ENCODE results near the gene IPO4.

Gene IPO4

GRCh38 chr14:24192933-24193332, 4.3 kb upstream of the IPO4 start:
- Histone ChIP-seq H3K4me3 (ENCODE audit: low read length) (no peak overlapping the region), H3F3A (ENCODE audit: insufficient read depth, low read length) (peaks cover 20% of the 10 kb centered on the region), H4K20me1 (ENCODE audit: insufficient read depth, low read length) (no peaks in the 10 kb centered on the region), H3K4me1 (ENCODE audit: low read length) (peaks cover 5% of the 10 kb centered on the region; the same call in 1 of the 2 replicates), H3K36me3 (replicated peaks; ENCODE audit: insufficient read depth, low read length) (no peaks in the 10 kb centered on the region), H3K9ac (ENCODE audit: low read length) (no peak overlapping the region), H3K4me2 (ENCODE audit: low read depth, low read length) (no peak overlapping the region), H3K9me3 (replicated peaks; ENCODE audit: insufficient read depth, low read length) (no peaks in the 10 kb centered on the region), H3K9me2 (replicated peaks; ENCODE audit: insufficient read depth, low read length) (no peaks in the 10 kb centered on the region), H2AFZ (ENCODE audit: low read length) (no peak overlapping the region), H3K27ac (ENCODE audit: low read length) (no peak overlapping the region), H3K79me2 (ENCODE audit: low read length) (peaks cover 23% of the 10 kb centered on the region), H3K27me3 (replicated peaks; ENCODE audit: insufficient read depth, low read length) (no peaks in the 10 kb centered on the region)
- DNase-seq: no peak
- no peak for TF ChIP-seq EZH2phosphoT487 (IDR thresholded peaks at IDR 0.05; ENCODE audit: low read length)
- TF ChIP-seq CTCF (IDR thresholded peaks at IDR 0.05; ENCODE audit: low read length): no peak
- no peak for TF ChIP-seq EZH2 (optimal IDR thresholded peaks at IDR 0.05; ENCODE audit: low read depth, low read length)

DNA sequence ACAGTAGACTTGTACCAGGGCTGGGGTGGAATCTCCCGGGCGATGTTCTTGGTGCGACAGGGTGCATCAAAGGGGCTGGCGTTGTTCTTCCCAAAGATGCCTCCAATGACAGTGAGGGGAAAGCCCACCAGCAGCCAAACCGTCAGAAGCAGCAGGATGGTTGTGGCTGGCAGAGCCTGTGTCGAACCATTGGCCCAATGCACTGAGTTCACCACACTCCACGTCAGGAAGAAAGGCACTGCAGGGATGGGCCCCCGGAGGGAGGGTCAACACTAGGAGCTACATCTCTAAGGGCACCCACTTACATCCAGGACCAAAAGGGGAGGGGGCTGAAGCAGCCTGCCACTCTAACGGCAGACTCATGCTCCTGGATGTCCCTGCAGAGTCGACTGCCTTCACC, 1.8 kb upstream of the IPO4 start:
- TF ChIP-seq EZH2phosphoT487 (IDR thresholded peaks at IDR 0.05; ENCODE audit: low read length): no peak
- no peak for TF ChIP-seq CTCF (IDR thresholded peaks at IDR 0.05; ENCODE audit: low read length)
- TF ChIP-seq EZH2 (optimal IDR thresholded peaks at IDR 0.05; ENCODE audit: low read depth, low read length): no peak

DNA sequence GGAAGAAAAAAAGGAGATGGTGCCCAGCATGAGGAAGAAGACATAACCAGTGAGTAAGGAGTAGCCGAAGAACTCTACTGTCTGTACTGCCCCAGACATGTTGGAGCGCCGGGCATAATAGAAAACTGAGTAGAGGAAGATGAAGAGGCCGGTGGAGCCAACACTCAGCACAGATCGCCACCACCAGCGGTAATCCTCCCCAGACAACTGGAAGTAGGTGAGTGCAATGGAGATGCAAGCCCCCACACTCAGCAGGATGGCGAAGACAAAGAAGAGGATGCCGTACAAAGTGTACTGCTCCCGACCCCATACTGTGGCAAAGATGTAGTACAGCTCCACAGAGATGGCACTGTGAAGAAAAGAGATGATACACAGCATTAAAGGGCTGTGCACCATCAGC, 844 bp upstream of the IPO4 start:
- no peaks in the 10 kb centered on the region for H3K27me3 ChIP-seq (replicated peaks; ENCODE audit: insufficient read depth, low read length)
- DNase-seq: no peak
- peaks cover 18% of the 10 kb centered on the region for H3K79me2 ChIP-seq (ENCODE audit: low read length)
- H3K4me1 ChIP-seq (ENCODE audit: low read length): peaks cover 7% of the 10 kb centered on the region; the same call in 1 of the 2 replicates
- no peak overlapping the region for H3K4me3 ChIP-seq (ENCODE audit: low read length)
- no peak overlapping the region for H2AFZ ChIP-seq (ENCODE audit: low read length)
- no peaks in the 10 kb centered on the region for H3K9me2 ChIP-seq (replicated peaks; ENCODE audit: insufficient read depth, low read length)
- 0 out of 2 replicates have a peak overlapping the region, but pooled peaks have one; percentile 68 for H3K4me2 ChIP-seq (ENCODE audit: low read depth, low read length)
- peak overlapping the region; percentile 21; the same call in 1 of the 2 replicates for H3K27ac ChIP-seq (ENCODE audit: low read length)
- H3K9ac ChIP-seq (ENCODE audit: low read length): no peak overlapping the region; the same call in 1 of the 2 replicates
- TF ChIP-seq CTCF (IDR thresholded peaks at IDR 0.05; ENCODE audit: low read length): no peak
- no peak for TF ChIP-seq EZH2phosphoT487 (IDR thresholded peaks at IDR 0.05; ENCODE audit: low read length)
- no peak for TF ChIP-seq EZH2 (optimal IDR thresholded peaks at IDR 0.05; ENCODE audit: low read depth, low read length)
- H4K20me1 ChIP-seq (ENCODE audit: insufficient read depth, low read length): no peaks in the 10 kb centered on the region
- no peaks in the 10 kb centered on the region for H3K36me3 ChIP-seq (replicated peaks; ENCODE audit: insufficient read depth, low read length)
- peaks cover 14% of the 10 kb centered on the region for H3F3A ChIP-seq (ENCODE audit: insufficient read depth, low read length)
- no peaks in the 10 kb centered on the region for H3K9me3 ChIP-seq (replicated peaks; ENCODE audit: insufficient read depth, low read length)

More for the DNA sequence above, 1.8 kb upstream of the IPO4 start:
- H3K4me1 ChIP-seq (ENCODE audit: low read length): peaks cover 10% of the 10 kb centered on the region; the same call in 1 of the 2 replicates
- DNase-seq: no peak
- H3K79me2 ChIP-seq (ENCODE audit: low read length): peaks cover 26% of the 10 kb centered on the region
- no peak overlapping the region for H3K4me3 ChIP-seq (ENCODE audit: low read length)
- H3K27ac ChIP-seq (ENCODE audit: low read length): no peak overlapping the region
- H3K27me3 ChIP-seq (replicated peaks; ENCODE audit: insufficient read depth, low read length): no peaks in the 10 kb centered on the region
- H3K9me2 ChIP-seq (replicated peaks; ENCODE audit: insufficient read depth, low read length): no peaks in the 10 kb centered on the region
- no peak overlapping the region for H2AFZ ChIP-seq (ENCODE audit: low read length)
- no peaks in the 10 kb centered on the region for H3K9me3 ChIP-seq (replicated peaks; ENCODE audit: insufficient read depth, low read length)
- H3K9ac ChIP-seq (ENCODE audit: low read length): no peak overlapping the region
- no peak overlapping the region for H3K4me2 ChIP-seq (ENCODE audit: low read depth, low read length)
- peaks cover 14% of the 10 kb centered on the region for H3F3A ChIP-seq (ENCODE audit: insufficient read depth, low read length)
- no peaks in the 10 kb centered on the region for H4K20me1 ChIP-seq (ENCODE audit: insufficient read depth, low read length)
- H3K36me3 ChIP-seq (replicated peaks; ENCODE audit: insufficient read depth, low read length): no peaks in the 10 kb centered on the region
